ENCODE measurements around the gene GSC2.

GSC2 gene

DNA sequence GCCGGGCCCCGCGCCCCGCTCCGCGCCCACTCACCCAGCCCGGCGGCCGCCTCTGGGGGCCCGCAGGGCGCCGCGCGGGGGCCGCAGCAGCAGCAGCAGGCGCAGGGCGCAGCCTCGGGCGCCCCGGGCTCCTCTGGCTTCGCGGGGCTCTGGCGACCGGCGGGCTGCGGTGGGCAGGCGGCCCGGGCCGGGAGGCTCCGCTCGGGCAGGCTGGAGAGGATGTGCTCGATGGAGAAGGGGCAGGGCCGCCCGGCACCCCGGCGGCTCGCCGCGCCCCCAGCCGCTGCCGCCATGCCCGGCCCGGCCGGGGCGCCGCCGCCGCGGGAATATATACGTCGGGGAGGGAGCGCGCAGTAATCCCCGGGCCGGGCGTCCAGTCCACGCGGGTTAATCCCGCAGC, at the start of gene GSC2:
Gene GSC2 (minus strand): TSS at position 302 of the 400 bp plus-strand sequence. CDS start 9 bp downstream, at position 293.
- Histone ChIP-seq H3K4me3 (ENCODE audit: low read depth, low read length) (peak within 1 kb of the TSS; percentile 50), H3K36me3 (ENCODE audit: control insufficient read depth, insufficient read depth, low read length) (no peaks in the 10 kb centered on the region), H3K4me1 (ENCODE audit: control insufficient read depth, insufficient read depth, low read length) (peaks cover 2% of the 10 kb centered on the region), H3K27me3 (ENCODE audit: control insufficient read depth, insufficient read depth, low read length) (peaks cover 69% of the 10 kb centered on the region), H3K9me3 (ENCODE audit: control insufficient read depth, insufficient read depth, low read length) (peaks cover 3% of the 10 kb centered on the region), H3K9ac (ENCODE audit: low read depth, low read length) (no peak within 1 kb of the TSS)

DNA sequence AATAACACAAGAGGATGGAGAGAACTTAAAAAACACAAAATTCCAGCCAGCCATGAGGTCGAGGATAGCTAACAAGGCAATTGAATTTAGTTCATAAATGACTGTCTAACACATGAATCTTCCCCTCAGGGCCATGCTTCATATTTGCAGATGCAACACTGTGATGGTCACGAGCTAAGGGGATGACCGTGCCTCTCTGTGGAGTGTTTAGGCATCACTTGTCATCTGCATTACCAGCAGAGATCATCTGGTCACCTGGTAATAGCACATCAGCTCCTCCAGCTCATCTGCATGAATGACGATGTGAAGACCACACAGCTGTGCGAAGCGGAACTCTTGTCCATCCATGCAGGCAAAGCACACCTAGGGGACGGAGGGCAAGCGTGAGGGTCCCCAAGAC, 49.4 kb upstream of the GSC2 start:
- Histone ChIP-seq H3K9ac (ENCODE audit: low read depth, low read length) (no peak overlapping the region), H3K4me3 (ENCODE audit: low read depth, low read length) (no peak overlapping the region), H3K9me3 (ENCODE audit: control insufficient read depth, insufficient read depth, low read length) (no peaks in the 10 kb centered on the region), H3K36me3 (ENCODE audit: control insufficient read depth, insufficient read depth, low read length) (peaks cover 15% of the 10 kb centered on the region), H3K27me3 (ENCODE audit: control insufficient read depth, insufficient read depth, low read length) (no peaks in the 10 kb centered on the region), H3K4me1 (ENCODE audit: control insufficient read depth, insufficient read depth, low read length) (no peaks in the 10 kb centered on the region)

GRCh38 chr22:19197997-19198865, 48.1 kb upstream of the GSC2 start:
- Histone ChIP-seq H3K27me3 (ENCODE audit: control insufficient read depth, insufficient read depth, low read length) (no peaks in the 10 kb centered on the region), H3K9me3 (ENCODE audit: control insufficient read depth, insufficient read depth, low read length) (no peaks in the 10 kb centered on the region), H3K4me1 (ENCODE audit: control insufficient read depth, insufficient read depth, low read length) (no peaks in the 10 kb centered on the region), H3K4me3 (ENCODE audit: low read depth, low read length) (no peak overlapping the region), H3K9ac (ENCODE audit: low read depth, low read length) (no peak overlapping the region), H3K36me3 (ENCODE audit: control insufficient read depth, insufficient read depth, low read length) (peaks cover 18% of the 10 kb centered on the region)

DNA sequence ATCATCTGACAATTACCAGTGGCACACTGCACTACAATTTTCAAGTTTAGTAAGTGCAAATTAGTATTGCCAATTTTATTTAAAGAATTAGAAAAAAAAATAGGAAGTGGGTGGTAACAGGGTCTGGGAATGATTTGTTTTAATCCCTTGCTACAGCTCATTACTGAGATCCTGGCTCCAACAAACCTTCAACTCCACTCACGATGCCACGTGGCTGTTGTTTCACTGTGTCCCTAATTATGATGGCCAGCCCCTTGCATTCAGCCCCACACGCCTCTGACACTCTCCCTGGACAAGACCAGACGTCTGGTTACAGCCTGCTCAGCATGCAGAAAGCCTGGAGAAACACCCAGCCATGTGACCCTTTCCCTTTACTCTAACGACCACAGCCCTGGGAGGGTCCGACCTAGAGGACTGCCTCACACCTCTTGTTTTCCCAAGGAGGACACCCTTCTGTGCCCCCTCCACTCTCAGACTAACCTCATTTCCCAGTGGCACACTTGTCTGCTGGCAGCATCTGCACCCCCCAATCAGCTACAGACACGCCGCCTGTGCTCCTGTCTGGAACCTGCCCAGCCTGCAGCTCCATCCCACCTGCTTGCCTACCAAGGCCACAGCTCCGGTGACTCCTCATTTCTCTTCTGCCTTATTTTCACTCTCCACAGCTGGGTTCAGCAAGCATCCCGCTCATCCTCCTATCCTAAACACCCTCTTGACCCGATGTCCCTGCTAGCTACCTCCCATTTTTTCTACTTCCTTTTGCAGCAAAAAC, 46.9 kb upstream of the GSC2 start:
- H3K36me3 ChIP-seq (ENCODE audit: control insufficient read depth, insufficient read depth, low read length), result peaks cover 18% of the 10 kb centered on the region
- no peak overlapping the region for H3K9ac ChIP-seq (ENCODE audit: low read depth, low read length)
- no peaks in the 10 kb centered on the region for H3K9me3 ChIP-seq (ENCODE audit: control insufficient read depth, insufficient read depth, low read length)

GRCh38 chr22:19195796-19196731, 46.0 kb upstream of the GSC2 start:
- no peak overlapping the region for H3K9ac ChIP-seq (ENCODE audit: low read depth, low read length)
- no peaks in the 10 kb centered on the region for H3K4me1 ChIP-seq (ENCODE audit: control insufficient read depth, insufficient read depth, low read length)
- H3K36me3 ChIP-seq (ENCODE audit: control insufficient read depth, insufficient read depth, low read length), result peaks cover 18% of the 10 kb centered on the region
- no peak overlapping the region for H3K4me3 ChIP-seq (ENCODE audit: low read depth, low read length)
- no peaks in the 10 kb centered on the region for H3K9me3 ChIP-seq (ENCODE audit: control insufficient read depth, insufficient read depth, low read length)
- H3K27me3 ChIP-seq (ENCODE audit: control insufficient read depth, insufficient read depth, low read length), result no peaks in the 10 kb centered on the region

More for the DNA sequence above, 46.9 kb upstream of the GSC2 start:
- Histone ChIP-seq H3K4me3 (ENCODE audit: low read depth, low read length) (no peak overlapping the region), H3K27me3 (ENCODE audit: control insufficient read depth, insufficient read depth, low read length) (no peaks in the 10 kb centered on the region), H3K4me1 (ENCODE audit: control insufficient read depth, insufficient read depth, low read length) (no peaks in the 10 kb centered on the region)

GRCh38 chr22:19194766-19195536, 44.9 kb upstream of the GSC2 start:
- Histone ChIP-seq H3K36me3 (ENCODE audit: control insufficient read depth, insufficient read depth, low read length) (peaks cover 18% of the 10 kb centered on the region), H3K27me3 (ENCODE audit: control insufficient read depth, insufficient read depth, low read length) (no peaks in the 10 kb centered on the region), H3K9me3 (ENCODE audit: control insufficient read depth, insufficient read depth, low read length) (no peaks in the 10 kb centered on the region), H3K4me1 (ENCODE audit: control insufficient read depth, insufficient read depth, low read length) (no peaks in the 10 kb centered on the region), H3K9ac (ENCODE audit: low read depth, low read length) (no peak overlapping the region), H3K4me3 (ENCODE audit: low read depth, low read length) (no peak overlapping the region)

DNA sequence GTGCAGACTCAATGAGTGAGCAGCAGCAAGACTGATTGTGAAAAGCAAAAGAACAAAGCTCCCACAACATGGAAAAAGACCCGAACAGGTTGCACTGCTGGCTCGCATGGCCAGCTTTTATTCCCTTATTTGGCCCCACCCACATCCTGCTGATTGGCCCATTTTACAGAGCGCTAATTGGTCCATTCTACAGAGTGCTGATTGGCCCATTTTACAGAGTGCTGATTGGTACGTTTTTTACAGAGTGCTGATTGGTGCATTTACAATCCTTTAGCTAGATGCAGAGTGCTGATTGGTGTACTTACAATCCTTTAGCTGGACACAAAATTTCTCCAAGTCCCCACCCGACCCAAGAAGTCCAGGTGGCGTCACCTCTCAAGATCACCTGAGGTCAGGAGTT, 43.8 kb upstream of the GSC2 start:
- Histone ChIP-seq H3K4me1 (ENCODE audit: control insufficient read depth, insufficient read depth, low read length) (no peaks in the 10 kb centered on the region), H3K36me3 (ENCODE audit: control insufficient read depth, insufficient read depth, low read length) (peaks cover 16% of the 10 kb centered on the region), H3K4me3 (ENCODE audit: low read depth, low read length) (no peak overlapping the region), H3K9me3 (ENCODE audit: control insufficient read depth, insufficient read depth, low read length) (no peaks in the 10 kb centered on the region), H3K27me3 (ENCODE audit: control insufficient read depth, insufficient read depth, low read length) (no peaks in the 10 kb centered on the region), H3K9ac (ENCODE audit: low read depth, low read length) (no peak overlapping the region)

DNA sequence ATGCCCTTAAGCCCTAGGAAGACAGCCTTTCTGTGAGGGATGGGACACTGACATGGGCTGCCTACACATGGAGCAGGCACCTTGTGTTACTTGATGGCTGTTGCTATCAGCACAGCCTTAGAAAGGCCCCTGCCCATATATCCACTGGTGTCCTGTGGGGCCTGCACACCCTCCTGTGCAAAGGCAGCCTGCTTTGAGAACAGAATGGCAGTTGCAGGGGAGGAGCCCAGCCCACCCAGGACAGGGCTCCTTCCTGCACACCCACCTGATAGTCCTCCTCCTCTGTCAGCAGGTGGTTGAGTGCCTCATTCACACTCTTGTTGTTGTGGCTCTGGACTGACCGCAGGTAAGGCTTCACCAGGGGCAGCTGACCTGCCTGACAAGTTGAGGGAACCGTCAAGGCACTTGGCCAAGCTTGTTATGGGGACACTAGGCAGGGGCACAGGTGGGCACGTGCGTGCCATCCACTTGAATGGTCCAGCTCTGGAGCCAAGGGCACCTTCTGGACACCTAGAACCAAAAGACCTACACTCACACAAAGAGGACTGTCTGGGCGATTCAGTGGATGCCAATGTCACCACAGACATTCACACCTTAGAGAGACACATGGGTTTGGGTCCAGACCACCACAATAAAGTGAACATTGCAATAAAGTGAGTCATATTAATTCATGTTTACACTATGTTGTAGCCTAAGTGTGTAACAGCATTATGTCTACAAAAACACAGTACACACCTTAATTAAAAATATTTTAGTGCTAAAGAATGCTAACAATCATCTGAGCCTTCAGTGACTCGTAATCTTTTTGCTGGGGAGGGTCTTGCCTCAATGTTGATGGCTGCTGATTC, 37.8 kb upstream of the GSC2 start:
- Histone ChIP-seq H3K36me3 (ENCODE audit: control insufficient read depth, insufficient read depth, low read length) (no peaks in the 10 kb centered on the region), H3K9ac (ENCODE audit: low read depth, low read length) (no peak overlapping the region), H3K4me1 (ENCODE audit: control insufficient read depth, insufficient read depth, low read length) (no peaks in the 10 kb centered on the region), H3K9me3 (ENCODE audit: control insufficient read depth, insufficient read depth, low read length) (no peaks in the 10 kb centered on the region), H3K27me3 (ENCODE audit: control insufficient read depth, insufficient read depth, low read length) (no peaks in the 10 kb centered on the region), H3K4me3 (ENCODE audit: low read depth, low read length) (no peak overlapping the region)

GRCh38 chr22:19184276-19184997, 34.3 kb upstream of the GSC2 start:
- no peak overlapping the region for H3K9ac ChIP-seq (ENCODE audit: low read depth, low read length)
- H3K4me1 ChIP-seq (ENCODE audit: control insufficient read depth, insufficient read depth, low read length), result no peaks in the 10 kb centered on the region

DNA sequence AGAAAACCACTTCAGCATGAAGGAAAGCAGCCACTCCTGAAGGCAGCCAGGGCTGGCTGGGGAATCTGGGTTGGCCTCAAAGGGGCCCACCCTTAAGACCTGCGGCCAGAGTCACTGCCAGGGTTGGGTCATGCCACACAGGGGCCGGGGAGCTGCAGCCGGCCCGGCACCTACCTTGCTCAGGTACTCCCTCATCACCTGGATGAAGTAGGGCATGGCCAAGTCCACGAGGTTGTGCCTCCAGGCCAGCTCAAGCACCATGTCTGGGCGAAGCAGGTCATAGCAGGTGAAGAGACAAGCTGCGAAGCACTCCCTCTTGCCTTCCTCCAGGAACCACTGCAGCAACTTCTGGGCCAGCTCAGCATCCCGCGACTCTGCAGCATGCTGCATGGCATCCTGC, 33.1 kb upstream of the GSC2 start:
- H3K4me3 ChIP-seq (ENCODE audit: low read depth, low read length), result no peak overlapping the region
- H3K9ac ChIP-seq (ENCODE audit: low read depth, low read length), result no peak overlapping the region
- no peaks in the 10 kb centered on the region for H3K9me3 ChIP-seq (ENCODE audit: control insufficient read depth, insufficient read depth, low read length)
- no peaks in the 10 kb centered on the region for H3K27me3 ChIP-seq (ENCODE audit: control insufficient read depth, insufficient read depth, low read length)
- H3K4me1 ChIP-seq (ENCODE audit: control insufficient read depth, insufficient read depth, low read length), result no peaks in the 10 kb centered on the region
- peaks cover 2% of the 10 kb centered on the region for H3K36me3 ChIP-seq (ENCODE audit: control insufficient read depth, insufficient read depth, low read length)

More at GRCh38 chr22:19184276-19184997, 34.3 kb upstream of the GSC2 start:
- H3K27me3 ChIP-seq (ENCODE audit: control insufficient read depth, insufficient read depth, low read length), result no peaks in the 10 kb centered on the region
- no peak overlapping the region for H3K4me3 ChIP-seq (ENCODE audit: low read depth, low read length)
- peaks cover 2% of the 10 kb centered on the region for H3K36me3 ChIP-seq (ENCODE audit: control insufficient read depth, insufficient read depth, low read length)
- H3K9me3 ChIP-seq (ENCODE audit: control insufficient read depth, insufficient read depth, low read length), result no peaks in the 10 kb centered on the region
